Vagina (tissue), 2 donors: ENCODE data around the gene FRS2.

Source experiments
- POLR2AphosphoS5 ChIP-seq, 2 donors: sonication (generic); formaldehyde crosslinking; IDR thresholded peaks; one replicate each; pipeline ENCODE4 v1.9.0; 2017; ENCODE audit warnings: antibody characterized with exemption in 2 of 2, mild to moderate bottlenecking in 2 of 2, low read depth in 1 of 2; ENCODE audit not compliant: insufficient read depth in 1 of 2
- TF ChIP-seq, protein P1 (sequence below), 3 experiments: fragments of 450-650 bp in 2 of 3; fragments of 200-600 bp in 1 of 3; sonication (generic) in 1 of 3; IDR thresholded peaks; one replicate each; pipeline ENCODE4 v1.5.1; 2017 to 2019; ENCODE audit warnings: antibody characterized with exemption in 3 of 3, mild to moderate bottlenecking in 2 of 3, moderate library complexity in 2 of 3

DNA sequence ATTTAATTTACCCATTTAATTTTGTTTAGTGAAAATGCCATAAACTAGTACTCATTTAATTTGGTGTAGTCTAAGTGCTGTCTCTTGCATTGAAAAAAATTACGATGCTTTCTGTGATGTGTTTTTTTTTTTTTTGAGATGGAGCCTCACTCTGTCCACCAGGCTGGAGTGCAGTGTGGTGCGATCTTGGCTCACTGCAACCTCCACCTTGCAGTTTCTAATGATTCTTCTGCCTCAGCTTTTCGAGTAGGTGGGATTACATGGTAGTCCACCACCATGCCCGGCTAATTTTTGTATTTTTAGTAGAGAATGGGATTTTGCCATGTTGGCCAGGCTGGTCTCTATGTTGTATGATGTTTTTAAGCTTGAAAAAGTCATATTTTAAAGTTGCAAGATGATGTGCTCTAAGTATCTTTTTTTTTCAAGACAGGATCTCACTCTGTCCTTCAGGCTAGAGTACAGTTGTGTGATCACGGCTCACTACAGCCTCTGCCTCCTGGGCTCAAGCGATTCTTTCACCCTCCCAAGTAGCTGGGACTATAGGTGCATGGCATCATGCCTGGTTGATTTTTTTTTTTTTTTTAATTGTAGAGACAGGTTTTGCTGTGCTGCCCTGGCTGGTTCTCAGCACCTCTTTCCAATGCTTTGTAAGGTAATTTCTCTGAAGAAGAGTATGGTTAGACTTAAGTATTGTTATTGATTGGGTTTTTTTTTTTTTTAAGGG lies 131.9 kb downstream of the FRS2 start:
- no peak for TF ChIP-seq POLR2AphosphoS5 (IDR thresholded peaks at IDR 0.05; ENCODE audit: insufficient read depth in 1 of 2, low read depth in 1 of 2)
- TF ChIP-seq, protein P1, sequence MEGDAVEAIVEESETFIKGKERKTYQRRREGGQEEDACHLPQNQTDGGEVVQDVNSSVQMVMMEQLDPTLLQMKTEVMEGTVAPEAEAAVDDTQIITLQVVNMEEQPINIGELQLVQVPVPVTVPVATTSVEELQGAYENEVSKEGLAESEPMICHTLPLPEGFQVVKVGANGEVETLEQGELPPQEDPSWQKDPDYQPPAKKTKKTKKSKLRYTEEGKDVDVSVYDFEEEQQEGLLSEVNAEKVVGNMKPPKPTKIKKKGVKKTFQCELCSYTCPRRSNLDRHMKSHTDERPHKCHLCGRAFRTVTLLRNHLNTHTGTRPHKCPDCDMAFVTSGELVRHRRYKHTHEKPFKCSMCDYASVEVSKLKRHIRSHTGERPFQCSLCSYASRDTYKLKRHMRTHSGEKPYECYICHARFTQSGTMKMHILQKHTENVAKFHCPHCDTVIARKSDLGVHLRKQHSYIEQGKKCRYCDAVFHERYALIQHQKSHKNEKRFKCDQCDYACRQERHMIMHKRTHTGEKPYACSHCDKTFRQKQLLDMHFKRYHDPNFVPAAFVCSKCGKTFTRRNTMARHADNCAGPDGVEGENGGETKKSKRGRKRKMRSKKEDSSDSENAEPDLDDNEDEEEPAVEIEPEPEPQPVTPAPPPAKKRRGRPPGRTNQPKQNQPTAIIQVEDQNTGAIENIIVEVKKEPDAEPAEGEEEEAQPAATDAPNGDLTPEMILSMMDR (IDR thresholded peaks at IDR 0.05) = no peak
